Cardiac fibroblast (primary cell): Measurements from ENCODE around the gene RCOR1.

Experiments used
- DNase-seq, 2 donors: peaks; one replicate each; pipeline versions ENCODE4 v3.0.0 to v3.0.0-alpha.2; 2010; ENCODE audit warnings: low read depth in 2 of 2
- H3K4me3 ChIP-seq, 2 donors: replicated peaks in 1 of 2; 1 replicate in 1 of 2; 2 replicates in 1 of 2; pipeline ENCODE4 v1.5.1; 2011; ENCODE audit warnings: low read depth in 2 of 2, low read length in 2 of 2, mild to moderate bottlenecking in 2 of 2, moderate library complexity in 1 of 2
- TF ChIP-seq, protein P1 (sequence below): IDR thresholded peaks from one replicate; pipeline ENCODE4 v1.5.1; 2011; ENCODE audit warnings: low read depth, mild to moderate bottlenecking, low read length, inconsistent platforms

RCOR1 gene

DNA sequence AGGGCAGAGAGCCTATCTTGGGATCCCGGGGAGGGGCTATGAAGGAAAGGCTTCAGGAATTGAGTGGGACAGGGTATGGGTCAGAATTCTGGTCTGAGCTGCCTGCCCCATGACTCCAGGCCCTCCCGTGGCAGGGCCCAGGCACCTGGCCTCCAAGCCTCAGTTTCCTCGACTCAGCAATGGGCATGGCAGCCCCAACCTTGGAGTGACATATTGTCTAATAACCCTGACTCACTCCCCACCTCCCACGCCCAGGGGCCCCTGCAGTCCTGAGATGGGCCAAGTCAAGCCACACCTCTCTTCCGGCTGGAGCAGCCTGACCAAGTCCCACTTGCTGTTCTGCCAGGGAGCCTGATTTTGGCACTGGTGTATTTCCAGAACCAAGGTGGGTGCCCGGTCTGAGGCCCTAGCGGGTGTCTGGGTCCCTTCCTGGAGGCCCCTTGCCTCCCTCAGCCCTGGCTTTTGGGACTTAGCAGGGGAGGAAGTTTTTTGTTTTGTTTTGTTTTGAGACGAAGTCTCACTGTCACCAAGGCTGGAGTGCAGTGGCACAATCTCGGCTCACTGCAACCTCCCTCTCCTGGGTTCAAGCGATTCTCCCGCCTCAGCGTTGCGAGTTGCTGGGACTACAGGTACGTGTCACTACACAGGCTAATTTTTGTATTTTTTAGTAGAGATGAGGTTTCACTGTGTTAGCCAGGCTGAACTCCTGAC is 40.3 kb upstream of the RCOR1 start:
- TF ChIP-seq, protein P1, sequence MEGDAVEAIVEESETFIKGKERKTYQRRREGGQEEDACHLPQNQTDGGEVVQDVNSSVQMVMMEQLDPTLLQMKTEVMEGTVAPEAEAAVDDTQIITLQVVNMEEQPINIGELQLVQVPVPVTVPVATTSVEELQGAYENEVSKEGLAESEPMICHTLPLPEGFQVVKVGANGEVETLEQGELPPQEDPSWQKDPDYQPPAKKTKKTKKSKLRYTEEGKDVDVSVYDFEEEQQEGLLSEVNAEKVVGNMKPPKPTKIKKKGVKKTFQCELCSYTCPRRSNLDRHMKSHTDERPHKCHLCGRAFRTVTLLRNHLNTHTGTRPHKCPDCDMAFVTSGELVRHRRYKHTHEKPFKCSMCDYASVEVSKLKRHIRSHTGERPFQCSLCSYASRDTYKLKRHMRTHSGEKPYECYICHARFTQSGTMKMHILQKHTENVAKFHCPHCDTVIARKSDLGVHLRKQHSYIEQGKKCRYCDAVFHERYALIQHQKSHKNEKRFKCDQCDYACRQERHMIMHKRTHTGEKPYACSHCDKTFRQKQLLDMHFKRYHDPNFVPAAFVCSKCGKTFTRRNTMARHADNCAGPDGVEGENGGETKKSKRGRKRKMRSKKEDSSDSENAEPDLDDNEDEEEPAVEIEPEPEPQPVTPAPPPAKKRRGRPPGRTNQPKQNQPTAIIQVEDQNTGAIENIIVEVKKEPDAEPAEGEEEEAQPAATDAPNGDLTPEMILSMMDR: no peak
- DNase-seq: peak; percentile 65 to 80
- H3K4me3 ChIP-seq: peak overlapping the region in 1 of 2 donors; percentile 1

DNA sequence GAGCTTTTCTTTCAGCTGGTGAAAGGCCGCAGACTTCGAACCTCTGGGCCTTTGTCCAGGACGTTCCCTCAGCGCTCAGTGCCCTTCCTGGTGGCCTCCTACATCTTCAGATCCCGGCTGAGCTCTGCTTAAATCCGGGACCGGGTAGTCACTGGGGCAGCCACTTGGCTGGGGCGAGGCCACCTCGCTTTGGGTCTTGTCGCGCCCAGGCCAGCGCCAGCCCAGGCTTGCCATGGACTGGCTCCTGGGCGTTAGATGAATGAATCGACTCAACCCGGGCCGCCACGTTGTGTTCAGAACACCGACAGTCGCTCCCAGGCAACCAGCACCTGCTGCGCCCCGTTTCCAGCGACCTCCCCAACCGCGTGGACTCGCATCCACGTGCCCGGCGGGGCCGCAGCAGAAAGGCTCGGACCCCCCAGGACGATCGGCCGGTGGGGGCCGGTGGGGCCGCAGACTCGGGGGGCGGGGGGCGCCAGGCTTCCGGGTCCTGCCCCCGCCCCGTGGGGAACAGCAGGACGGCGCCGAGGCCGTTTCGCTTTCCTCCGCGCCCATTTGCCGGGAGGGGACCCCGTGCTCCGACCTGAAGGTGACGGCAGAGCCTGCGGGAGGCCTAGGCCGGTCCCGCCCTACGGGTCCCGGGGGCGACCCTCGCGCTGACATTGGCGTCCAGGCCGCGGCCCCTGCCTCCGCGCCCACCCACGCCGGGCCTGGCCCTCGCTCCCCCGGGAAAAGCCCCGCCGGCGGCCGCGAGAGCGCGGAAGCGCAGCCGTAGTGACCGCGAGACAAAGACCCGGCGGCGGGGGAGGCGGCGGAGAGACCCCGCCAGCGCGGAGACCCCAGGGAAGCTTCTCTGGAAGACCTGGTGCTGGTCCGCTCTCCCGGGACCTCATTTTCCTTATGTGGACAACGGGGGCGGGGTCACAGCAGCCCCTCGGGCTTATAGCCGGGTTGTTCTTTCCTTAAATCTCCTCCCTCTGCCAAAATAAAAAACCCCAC is 37.3 kb upstream of the RCOR1 start:
- TF ChIP-seq, protein P1: no peak
- DNase-seq: peak; percentile 22 to 55
- H3K4me3 ChIP-seq: peak overlapping the region; percentile 51 to 58

DNA sequence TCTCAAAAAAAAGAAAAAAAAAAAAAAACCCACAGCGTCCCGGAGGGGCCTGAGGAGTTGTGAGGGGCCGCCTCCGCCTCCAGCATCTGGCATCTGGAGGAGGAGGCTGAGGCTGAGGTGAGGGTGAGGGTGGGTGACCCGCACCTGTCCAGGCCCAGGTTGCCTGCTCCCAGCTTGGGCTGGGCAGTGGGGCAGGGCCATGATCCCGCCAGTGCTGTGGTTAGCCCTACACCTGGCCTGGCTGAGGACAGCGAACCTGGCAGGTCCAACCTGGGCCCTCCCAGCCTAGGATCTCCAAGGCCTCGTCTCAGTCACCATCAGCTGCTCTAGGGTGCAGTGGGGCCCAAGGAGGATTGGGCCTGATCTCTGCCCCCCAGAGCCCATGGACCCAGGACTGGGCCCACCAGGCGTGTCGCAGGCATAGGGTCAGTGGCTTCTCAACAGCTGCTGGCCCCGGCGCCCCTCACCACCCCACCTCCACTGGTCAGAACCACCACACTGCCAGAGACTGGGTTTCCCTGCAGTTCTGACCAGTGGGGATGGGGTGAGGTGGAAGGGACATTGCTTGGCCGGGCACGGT is 36.3 kb upstream of the RCOR1 start:
- DNase-seq: no peak
- no peak overlapping the region for H3K4me3 ChIP-seq
- TF ChIP-seq, protein P1: no peak

DNA sequence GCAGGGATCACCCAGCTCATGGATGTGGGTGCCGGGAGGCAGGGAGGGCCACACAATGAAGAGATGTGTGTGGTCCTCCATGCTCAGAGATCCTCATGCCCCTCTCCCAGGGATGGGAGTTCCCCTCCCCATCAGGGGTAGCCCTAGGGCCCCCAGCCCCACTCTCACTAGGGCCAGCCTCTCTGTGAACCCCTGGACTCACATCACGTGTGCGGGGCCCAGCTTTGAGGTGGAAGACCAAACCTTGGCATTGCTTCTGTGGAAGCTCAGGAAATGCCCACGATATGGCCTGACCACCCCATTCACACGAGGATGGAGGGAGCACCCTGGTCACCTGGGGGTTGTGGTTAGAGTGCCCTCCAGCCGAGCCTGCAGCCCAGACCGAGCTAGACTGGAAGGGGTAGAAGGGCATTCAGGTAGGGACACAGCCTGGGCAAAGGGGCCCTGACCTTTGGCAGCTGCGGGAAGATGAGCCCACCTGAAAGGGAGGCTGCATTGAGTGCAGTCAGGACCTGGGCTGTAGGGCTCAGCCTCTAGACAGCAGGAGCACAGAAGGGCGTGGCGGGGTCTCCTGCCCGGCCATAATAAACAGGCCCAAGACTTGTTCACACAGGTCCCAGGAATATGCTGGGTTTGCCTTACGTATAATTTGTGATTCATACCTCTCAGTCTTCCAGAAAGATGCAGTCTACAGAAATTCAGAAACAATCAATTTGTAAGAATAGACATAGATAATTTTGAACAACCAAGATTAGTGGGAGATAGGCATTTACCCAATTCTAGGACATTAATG is 34.8 kb upstream of the RCOR1 start:
- TF ChIP-seq, protein P1: no peak
- no peak overlapping the region for H3K4me3 ChIP-seq
- no peak for DNase-seq

DNA sequence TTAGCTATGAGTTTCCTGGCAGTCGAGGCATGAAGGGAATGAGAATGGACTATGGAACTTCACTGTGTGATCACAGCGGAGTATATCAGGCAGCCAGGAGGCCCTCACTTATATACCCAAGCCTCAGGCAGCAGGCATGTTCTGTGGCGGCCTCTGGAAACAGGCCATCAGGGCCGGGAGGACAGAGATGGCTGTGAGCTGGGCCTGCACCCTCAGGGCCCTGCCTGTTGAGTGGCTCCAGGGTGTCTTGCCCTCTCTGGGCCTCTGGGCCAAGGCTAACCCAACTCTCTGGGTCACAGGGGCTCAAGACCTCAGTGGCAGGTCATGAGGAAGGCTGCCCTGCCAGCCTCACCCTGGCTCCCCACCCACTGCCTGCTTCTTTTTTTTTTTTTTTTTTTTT is 33.9 kb upstream of the RCOR1 start:
- H3K4me3 ChIP-seq: no peak overlapping the region
- no peak for DNase-seq
- TF ChIP-seq, protein P1: no peak
